NCI-H2227 (cell line): ENCODE data around the gene ZSCAN5B.
"Not testable (repeated sequence)": the region's sequence is repeated elsewhere in the genome, so short reads cannot be mapped to it uniquely, and the experiment has no call there.

Experiments used
- DNase-seq: peaks from one replicate; lab custom pipeline; 2025; ENCODE audit not compliant: unreplicated experiment; lab: John Stamatoyannopoulos, UW

ZSCAN5B gene

GRCh38 chr19:56176881-56177280 lies 20.7 kb downstream of the ZSCAN5B start:
- DNase-seq = no peak

GRCh38 chr19:56176310-56176709 lies 21.3 kb downstream of the ZSCAN5B start:
- DNase-seq = not testable (repeated sequence)

- DNase-seq = peak; percentile 82
These were observed 21.7 kb downstream of the ZSCAN5B start, which contains the start of gene GALP for GRCh38 chr19:56175861-56176307. TSS of gene GALP (plus strand) at chr19:56176008. CDS start at chr19:56177109, 1,101 bp downstream.

GRCh38 chr19:56174550-56174949 lies 23.0 kb downstream of the ZSCAN5B start:
- peak; percentile 32 for DNase-seq

GRCh38 chr19:56174086-56174485 lies 23.5 kb downstream of the ZSCAN5B start:
- DNase-seq = no peak

- peak; percentile 57 for DNase-seq
These were observed 27.3 kb downstream of the ZSCAN5B start for GRCh38 chr19:56170261-56170660.

GRCh38 chr19:56167064-56167578 lies 30.5 kb downstream of the ZSCAN5B start:
- DNase-seq = no peak

GRCh38 chr19:56163097-56163496 lies 34.5 kb downstream of the ZSCAN5B start:
- no peak for DNase-seq

- DNase-seq = no peak
These were observed 35.3 kb downstream of the ZSCAN5B start for GRCh38 chr19:56162258-56162657.

GRCh38 chr19:56161534-56161933 lies 36.0 kb downstream of the ZSCAN5B start:
- no peak for DNase-seq

- DNase-seq = no peak
These were observed 37.8 kb downstream of the ZSCAN5B start for GRCh38 chr19:56159622-56160271.

GRCh38 chr19:56159009-56159559 lies 38.5 kb downstream of the ZSCAN5B start:
- no peak for DNase-seq

- DNase-seq = no peak
These were observed 39.3 kb downstream of the ZSCAN5B start for GRCh38 chr19:56158170-56158757.

GRCh38 chr19:56156768-56157167 lies 40.8 kb downstream of the ZSCAN5B start:
- DNase-seq = no peak

GRCh38 chr19:56155124-56155687 lies 42.4 kb downstream of the ZSCAN5B start:
- DNase-seq = no peak

GRCh38 chr19:56153507-56153906 lies 44.1 kb downstream of the ZSCAN5B start:
- DNase-seq = no peak

GRCh38 chr19:56152644-56153043 lies 44.9 kb downstream of the ZSCAN5B start:
- DNase-seq = no peak

GRCh38 chr19:56150358-56150757 lies 47.2 kb downstream of the ZSCAN5B start:
- no peak for DNase-seq

GRCh38 chr19:56149656-56150038 lies 47.9 kb downstream of the ZSCAN5B start:
- DNase-seq = no peak

GRCh38 chr19:56148955-56149655 lies 48.5 kb downstream of the ZSCAN5B start:
- not testable (repeated sequence) for DNase-seq

GRCh38 chr19:56148096-56148495 lies 49.5 kb downstream of the ZSCAN5B start:
- DNase-seq = no peak
